HTR-8/SVneo (cell line): ENCODE results near the gene IQCK.
A peak's percentile ranks its signal among the peaks of the same experiment; 100 is the strongest.

Experiments used
- DNase-seq: peaks from one replicate; pipeline ENCODE4 v3.0.0; 2011; ENCODE audit warnings: low spot score, mixed read lengths; ENCODE audit not compliant: insufficient read length
- FAIRE-seq: peaks from 2 replicates; lab custom pipeline; 2011; peaks lifted over from hg19 to GRCh38; lab: Jason Lieb, UNC

IQCK gene

GRCh38 chr16:19829844-19830692 is 112.0 kb downstream of the IQCK start:
- DNase-seq: no peak
- no peak for FAIRE-seq

- no peak for FAIRE-seq
Measured at GRCh38 chr16:19830902-19831560, 113.0 kb downstream of the IQCK start.

GRCh38 chr16:19831678-19832077 is 113.6 kb downstream of the IQCK start:
- peak; percentile 66 for DNase-seq
- peak; percentile 36 for FAIRE-seq

More at GRCh38 chr16:19830902-19831560, 113.0 kb downstream of the IQCK start:
- no peak for DNase-seq

DNA sequence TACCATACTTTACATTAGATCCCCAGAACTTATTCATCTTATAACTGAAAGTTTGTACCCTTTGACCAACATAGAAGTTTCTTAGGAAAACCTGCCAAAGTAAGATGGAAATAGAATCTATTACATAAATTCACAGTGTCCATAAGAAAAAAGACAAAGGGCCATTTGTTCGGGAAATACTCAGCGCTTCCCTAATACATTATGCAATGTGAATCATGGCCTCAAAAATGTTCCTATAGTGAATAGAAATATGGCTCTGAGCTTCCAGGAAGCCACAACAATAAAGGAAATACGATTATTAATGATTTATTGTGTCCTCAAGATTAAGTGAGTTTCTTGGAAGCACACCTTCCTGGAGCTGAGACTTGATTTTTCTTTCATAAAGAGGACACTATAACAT is 115.1 kb downstream of the IQCK start:
- no peak for FAIRE-seq

GRCh38 chr16:19833581-19833980 is 115.5 kb downstream of the IQCK start:
- DNase-seq (no peak), FAIRE-seq (no peak)

More for the DNA sequence above, 115.1 kb downstream of the IQCK start:
- no peak for DNase-seq

DNA sequence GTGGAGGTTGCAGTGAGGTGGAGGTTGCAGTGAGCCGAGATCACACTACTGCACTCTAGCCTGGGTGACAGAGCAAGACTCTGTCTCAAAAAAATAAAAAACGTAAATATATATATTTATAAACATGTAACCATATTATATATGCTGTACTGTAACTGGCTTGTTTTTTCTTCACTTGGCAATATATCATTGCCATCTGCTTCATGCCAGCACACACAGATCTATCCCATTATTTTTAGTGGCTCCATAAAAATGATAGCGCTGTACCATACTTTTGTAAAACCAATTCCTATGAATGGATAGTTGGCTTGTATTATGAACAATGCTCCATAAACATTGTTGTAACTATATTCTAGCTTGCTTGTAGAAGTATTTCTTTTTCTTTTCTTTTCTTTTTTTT is 117.1 kb downstream of the IQCK start:
- DNase-seq (no peak), FAIRE-seq (no peak)

DNA sequence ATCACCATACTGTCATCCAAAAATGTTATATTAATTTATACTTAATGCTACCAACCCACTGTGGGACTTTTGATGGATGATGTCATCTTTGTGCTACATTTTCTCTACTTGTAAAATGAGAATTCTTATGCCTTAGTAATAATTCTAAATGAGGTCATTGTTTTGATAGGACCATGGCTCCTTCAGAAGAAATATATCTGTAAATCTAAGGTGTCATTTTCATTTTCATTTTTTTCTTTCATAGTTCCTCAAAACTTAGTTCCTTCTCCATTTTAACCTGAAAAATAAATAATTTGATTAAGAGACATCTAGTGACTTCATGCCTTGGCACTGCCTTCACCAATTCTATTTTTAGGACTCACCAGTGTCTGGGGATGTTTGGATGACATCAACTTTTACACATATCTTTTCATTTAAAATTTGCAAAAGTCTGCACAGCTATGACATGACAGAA is 117.9 kb downstream of the IQCK start:
- DNase-seq (peak; percentile 10), FAIRE-seq (no peak)

DNA sequence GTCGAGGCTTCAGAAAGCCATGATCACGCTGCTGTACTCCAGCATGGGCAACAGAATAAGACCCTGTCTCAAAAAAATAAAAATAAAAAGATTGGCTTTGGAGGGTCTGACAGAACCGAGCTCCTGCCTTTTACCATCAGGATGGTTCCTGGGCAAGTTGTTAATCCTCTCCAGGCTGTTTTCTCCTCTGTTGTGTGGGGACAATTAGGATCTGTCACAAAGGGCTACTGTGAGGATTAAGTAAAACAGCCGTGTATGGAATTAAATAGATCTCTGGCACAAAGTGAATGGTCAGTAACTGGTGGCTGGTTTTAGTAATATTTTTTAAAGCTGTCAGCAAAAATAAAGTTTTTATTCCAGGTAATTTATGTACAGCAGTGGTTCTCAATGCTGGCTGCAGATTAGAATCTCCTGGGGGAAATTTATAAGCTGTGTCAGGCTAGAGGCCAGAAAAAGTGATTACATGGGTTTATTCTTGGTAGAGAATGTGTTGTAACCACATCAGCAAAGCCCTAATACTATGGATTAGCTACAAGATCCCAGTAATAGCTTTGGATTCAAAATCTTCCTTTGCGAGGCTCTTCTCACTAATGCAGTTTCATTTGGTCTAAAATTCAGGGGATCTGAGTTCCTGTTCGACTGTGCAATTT is 119.4 kb downstream of the IQCK start:
- FAIRE-seq: no peak

DNA sequence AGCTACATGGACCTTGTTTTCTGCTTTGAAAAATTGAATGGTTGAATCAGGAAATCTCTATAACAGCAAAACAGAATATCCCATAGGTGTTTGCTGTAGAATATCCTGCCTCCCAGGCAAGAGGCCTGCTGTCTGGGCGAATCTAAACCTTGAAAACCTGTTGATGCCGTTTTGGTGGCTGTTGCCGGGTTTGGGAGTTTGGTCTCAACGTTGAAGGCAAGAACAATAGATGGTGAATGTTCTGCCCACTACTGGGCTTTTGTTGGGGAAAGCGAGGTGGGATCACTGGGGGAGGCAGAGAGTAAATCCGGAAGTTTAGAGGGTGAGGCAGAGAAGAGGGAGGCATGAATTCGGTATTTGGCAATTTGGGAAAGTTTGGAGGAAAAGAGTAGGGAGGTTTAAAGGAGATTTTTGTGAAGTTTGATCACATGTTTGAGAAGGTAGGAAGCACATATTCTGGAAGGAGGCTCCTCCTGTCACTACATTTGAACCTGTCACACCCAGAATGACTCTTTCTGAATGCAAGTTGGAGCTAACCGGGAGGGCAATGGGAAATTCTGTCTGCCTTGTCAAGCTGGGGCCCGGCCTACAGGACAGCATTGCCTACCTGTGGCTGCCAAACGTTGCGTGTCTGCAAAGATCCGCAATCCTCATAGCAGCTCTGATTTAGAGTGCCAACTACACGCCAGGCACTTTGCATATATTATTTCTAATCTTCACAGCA is 120.1 kb downstream of the IQCK start:
- no peak for FAIRE-seq
- DNase-seq: no peak

More for the DNA sequence above, 119.4 kb downstream of the IQCK start:
- no peak for DNase-seq

DNA sequence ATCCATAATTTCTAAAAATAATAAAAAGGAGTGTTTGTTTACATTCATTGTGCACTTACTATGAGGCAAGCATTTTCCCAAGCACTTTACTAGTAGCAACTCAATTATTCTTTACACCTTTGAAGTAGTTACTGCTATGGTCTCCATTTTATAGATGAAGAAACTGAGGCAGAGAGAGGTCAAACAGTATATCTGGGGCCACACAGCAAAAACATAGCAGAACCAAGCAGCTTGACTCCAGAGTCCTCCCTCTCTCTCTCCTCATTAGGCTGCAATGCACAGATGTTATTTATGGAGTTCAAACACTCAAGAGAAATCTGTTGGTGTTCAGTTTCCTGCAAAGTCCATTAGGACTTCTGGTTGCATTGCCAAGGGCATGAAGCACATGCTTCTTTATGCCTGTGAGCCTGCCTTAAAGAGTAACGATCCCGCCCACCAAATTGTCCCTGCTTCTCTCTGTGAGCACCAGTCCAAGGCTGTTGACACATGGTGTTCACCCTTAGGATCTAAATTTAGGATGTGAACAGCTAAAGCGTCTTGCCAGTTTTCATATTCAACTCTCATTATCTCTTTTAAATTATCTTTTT is 122.5 kb downstream of the IQCK start:
- DNase-seq (no peak), FAIRE-seq (no peak)

- no peak for FAIRE-seq
Measured at GRCh38 chr16:19841184-19841583, 123.1 kb downstream of the IQCK start.

DNA sequence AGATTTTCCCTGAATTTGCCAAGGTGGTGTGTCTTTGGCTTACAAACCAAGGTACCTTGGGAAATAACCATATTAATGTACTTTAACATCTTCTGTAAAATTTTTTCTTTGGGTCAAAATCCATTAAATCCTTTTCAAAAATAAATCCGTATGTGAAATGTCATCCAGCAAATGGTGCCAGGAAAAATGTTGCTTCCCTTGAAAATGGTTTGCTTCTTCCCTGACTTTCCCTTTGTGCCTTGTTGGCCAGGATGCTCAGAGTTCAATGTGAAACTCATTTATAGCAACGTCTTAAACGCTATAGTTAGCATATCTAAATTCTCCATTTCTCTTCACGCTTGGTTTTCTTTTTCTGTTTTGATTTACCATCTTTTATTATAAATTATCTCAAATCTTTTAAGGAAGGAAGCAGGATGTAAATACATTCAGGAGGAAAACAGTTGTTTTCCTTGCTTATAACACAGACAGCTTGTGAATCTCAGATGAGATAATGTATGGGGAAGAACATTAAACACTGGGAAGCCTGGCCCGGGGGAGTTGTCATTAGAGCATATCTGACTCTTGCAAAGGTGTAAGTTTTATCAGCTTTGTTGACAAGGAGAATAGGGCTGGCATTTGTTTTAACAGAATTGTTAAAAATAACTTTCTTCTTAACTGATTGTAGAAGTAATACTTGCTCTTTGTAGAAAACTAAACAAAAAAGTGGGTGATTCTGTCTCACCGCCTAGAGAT is 124.5 kb downstream of the IQCK start:
- FAIRE-seq: no peak

More at GRCh38 chr16:19841184-19841583, 123.1 kb downstream of the IQCK start:
- no peak for DNase-seq

GRCh38 chr16:19843371-19843770 is 125.3 kb downstream of the IQCK start:
- no peak for DNase-seq
- FAIRE-seq: no peak

More for the DNA sequence above, 124.5 kb downstream of the IQCK start:
- no peak for DNase-seq

DNA sequence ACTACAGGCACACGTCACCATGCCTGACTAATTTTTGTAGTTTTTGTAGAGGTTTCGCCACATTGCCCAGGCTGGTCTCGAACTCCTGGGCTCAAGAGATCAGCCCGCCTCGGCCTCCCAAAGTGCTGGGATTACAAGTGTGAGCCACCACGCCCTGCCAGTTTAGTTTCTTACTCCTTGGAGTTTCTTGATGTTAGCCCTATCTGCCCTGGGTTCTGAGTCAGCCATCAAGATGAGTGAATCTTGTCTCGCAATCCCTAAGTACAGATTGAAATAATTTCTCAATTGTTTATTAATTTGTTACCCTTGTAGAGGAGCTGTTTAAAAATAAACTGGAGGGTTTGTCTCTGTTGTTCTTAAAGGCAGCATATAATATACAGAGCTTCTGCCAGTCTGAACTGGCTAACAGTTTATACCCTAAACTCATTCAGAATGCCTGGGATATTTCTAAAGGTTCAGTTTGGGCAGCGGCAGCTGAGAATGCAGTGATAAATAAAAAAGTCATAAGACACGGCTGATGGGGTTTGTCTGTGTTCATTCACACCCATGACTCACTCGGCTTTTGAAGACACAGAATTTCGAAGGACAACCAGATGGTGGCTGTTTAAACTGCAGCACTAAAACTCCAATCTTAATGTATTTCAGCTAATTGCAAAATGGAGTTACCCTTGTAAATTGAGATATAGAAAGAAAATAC is 127.0 kb downstream of the IQCK start:
- FAIRE-seq: no peak
- DNase-seq: peak; percentile 67

- FAIRE-seq (no peak), DNase-seq (no peak)
Measured at GRCh38 chr16:19846436-19846835, 128.4 kb downstream of the IQCK start.

DNA sequence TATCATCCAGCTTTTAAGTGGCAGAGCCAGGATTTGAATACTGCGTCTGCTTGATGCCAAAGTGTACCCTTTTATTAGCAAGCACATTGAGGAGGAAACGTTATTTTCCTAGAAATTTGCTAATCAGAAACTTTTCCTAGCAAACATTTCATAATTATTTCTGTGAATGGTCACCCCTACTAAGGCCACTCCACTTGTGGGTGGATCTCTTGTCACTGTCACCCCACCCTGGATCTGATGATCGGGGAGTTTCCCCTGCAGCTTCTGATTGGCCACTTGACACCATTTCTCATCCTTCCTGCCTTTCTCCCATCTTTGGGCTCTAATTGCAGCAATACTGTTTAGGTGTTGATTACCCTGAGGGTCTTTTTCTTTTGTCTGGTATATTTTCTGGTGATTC is 130.7 kb downstream of the IQCK start:
- FAIRE-seq (no peak), DNase-seq (no peak)

GRCh38 chr16:19850131-19850817 is 132.2 kb downstream of the IQCK start:
- FAIRE-seq: no peak

GRCh38 chr16:19851476-19851875 is 133.4 kb downstream of the IQCK start:
- no peak for FAIRE-seq
- no peak for DNase-seq

More at GRCh38 chr16:19850131-19850817, 132.2 kb downstream of the IQCK start:
- DNase-seq: no peak
